Tibial nerve (tissue), 4 donors: ENCODE data around the gene KLHL11.

ENCODE experiments used
- CTCF ChIP-seq, 5 experiments: fragments of 200-600 bp in 3 of 5; fragments of 450-650 bp in 2 of 5; sonication (generic) in 3 of 5; IDR thresholded peaks; one replicate each; pipeline ENCODE4 v1.5.1; 2016 to 2019; ENCODE audit warnings: antibody characterized with exemption in 5 of 5, mild to moderate bottlenecking in 3 of 5, moderate library complexity in 2 of 5
- EP300 ChIP-seq, 2 donors: sonication (generic); formaldehyde crosslinking; IDR thresholded peaks; one replicate each; pipeline ENCODE4 v1.6.1; 2017; ENCODE audit warnings: antibody characterized with exemption in 2 of 2, mild to moderate bottlenecking in 1 of 2
- POLR2A ChIP-seq, 2 donors: fragments of 450-650 bp; IDR thresholded peaks; one replicate each; pipeline ENCODE4 v1.6.1; 2017; ENCODE audit warnings: antibody characterized with exemption in 2 of 2, mild to moderate bottlenecking in 2 of 2, moderate library complexity in 2 of 2

- TF ChIP-seq CTCF (IDR thresholded peaks at IDR 0.05) (no peak), POLR2A (IDR thresholded peaks at IDR 0.05) (no peak), EP300 (IDR thresholded peaks at IDR 0.05) (no peak)
Measured at GRCh38 chr17:41871789-41872188, 6.6 kb upstream of the KLHL11 start.
